ENCODE results near the gene UMPS. TPM values are rescaled to one million over a fixed set of nuclear protein-coding genes. Genes with fewer than 3 reads are reported as not detected.

The UMPS gene
- polyA plus RNA-seq, 10 donors, result 17.7 to 29.6 (median 19.8) TPM

DNA sequence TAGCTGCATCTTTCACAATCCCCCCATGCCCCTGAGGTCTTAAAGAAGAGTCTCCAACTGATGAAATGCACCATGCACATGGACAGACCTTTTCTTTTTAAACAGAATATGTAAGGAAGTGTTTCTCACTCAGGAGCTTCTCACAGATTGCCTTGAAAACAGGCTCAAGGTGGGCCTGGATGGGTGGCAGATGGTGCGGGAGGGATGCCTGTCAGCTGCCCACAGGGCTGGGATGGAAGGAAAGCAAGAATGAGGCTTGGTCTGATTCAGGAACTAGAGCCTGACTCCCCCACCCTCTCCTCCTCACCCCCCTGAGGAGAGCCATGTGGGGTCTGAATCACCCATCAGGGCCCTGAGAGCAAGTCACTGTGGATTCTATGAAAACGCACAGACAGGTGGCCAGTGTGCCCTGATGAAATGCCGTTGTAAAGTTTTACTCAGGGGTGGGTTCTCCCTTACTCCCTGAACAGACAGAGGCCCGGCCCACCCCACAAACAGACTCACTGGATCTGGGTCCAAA is 67.2 kb downstream of the UMPS start:
- no peak for DNase-seq

Other genes with a start within 250 kb of the UMPS start
- 10 to 100 TPM; 14.3 to 62.0 (median 24.1) TPM for gene ITGB5, start 156.9 kb downstream of the UMPS start, polyA plus RNA-seq (ENCODE audit: insufficient read length in 10 of 10)
- gene MUC13, start 204.3 kb downstream of the UMPS start, polyA plus RNA-seq (ENCODE audit: insufficient read length in 10 of 10), result under 1 TPM in 2 of 10 donors, not detected in 8; 0.04 to 0.52 TPM

Measured in muscle of back (tissue), 11 donors.